H1 (cell line): ENCODE measurements around the gene ESRRB. TPM values are rescaled to one million over a fixed set of nuclear protein-coding genes. Genes with fewer than 3 reads are reported as not detected.

Experiments used
- EP300 ChIP-seq, 2 experiments: IDR thresholded peaks; 1 replicate in 1 of 2; 2 replicates in 1 of 2; pipeline ENCODE4 v1.6.1; 2011 to 2012; ENCODE audit warnings: low read depth in 2 of 2, low read length in 2 of 2, mild to moderate bottlenecking in 2 of 2, borderline replicate concordance in 1 of 2, inconsistent platforms in 1 of 2, moderate library complexity in 1 of 2
- polyA plus RNA-seq, 7 experiments: library from polyadenylated mRNA; depleted of rRNA in 3 of 7; stranded (reverse) in 5 of 7; unstranded in 2 of 7; fragments of >200 nt in 5 of 7; fragments of 200-250 nt in 2 of 7; gene quantifications; 1 replicate in 5 of 7; 2 replicates in 1 of 7; 4 replicates in 1 of 7; pipeline versions ENCODE4 v1.2.1 to v1.2.3, GENCODE V29; 2011 to 2013; ENCODE audit warnings: missing spikeins in 2 of 7, mixed read lengths in 2 of 7
- total RNA-seq: library from RNA; stranded (reverse); fragmentation: NEBNext Ultra II Directional; extraction: Animal tissue kit (Norgen Biotek cat#: 25700); gene quantifications from 2 replicates; pipeline ENCODE4 v1.2.1, GENCODE V29; 2021

ESRRB gene
- total and polyA plus RNA-seq, 2 of the 8 experiments (the other 6 are each of a cell fraction or from before 2014, with no cell fraction given), result 0.29 to 0.45 TPM

- TF ChIP-seq EP300 (IDR thresholded peaks at IDR 0.05; ENCODE audit: borderline replicate concordance in 1 of 2, low read depth in 2 of 2, low read length in 2 of 2), result no peak
- TF ChIP-seq, all 59 proteins: peak for 0
These were observed 86.4 kb downstream of the ESRRB start (continued) for GRCh38 chr14:76462330-76462729.
